ENCODE results near the gene CDKL5.

DNA sequence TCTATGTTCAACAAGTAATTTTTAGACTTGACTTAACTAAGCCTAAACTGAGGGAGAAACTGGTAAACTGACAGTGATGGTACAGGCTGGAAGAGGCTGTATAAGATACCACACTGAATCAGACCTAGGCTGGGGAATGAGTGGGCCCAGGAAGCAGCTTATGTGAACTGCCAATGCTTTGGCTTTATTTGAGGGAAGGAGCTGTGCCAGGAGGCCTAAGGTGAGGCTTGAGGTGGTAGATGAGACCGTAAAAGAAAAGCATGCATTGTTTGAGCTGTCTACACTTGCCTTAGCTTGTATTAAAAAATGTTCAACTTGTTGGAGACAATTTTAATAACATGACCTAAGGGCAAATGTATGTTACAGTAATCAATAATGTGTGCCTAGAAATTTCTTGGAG, 150.3 kb downstream of the CDKL5 start:
- TF ChIP-seq, protein P1, sequence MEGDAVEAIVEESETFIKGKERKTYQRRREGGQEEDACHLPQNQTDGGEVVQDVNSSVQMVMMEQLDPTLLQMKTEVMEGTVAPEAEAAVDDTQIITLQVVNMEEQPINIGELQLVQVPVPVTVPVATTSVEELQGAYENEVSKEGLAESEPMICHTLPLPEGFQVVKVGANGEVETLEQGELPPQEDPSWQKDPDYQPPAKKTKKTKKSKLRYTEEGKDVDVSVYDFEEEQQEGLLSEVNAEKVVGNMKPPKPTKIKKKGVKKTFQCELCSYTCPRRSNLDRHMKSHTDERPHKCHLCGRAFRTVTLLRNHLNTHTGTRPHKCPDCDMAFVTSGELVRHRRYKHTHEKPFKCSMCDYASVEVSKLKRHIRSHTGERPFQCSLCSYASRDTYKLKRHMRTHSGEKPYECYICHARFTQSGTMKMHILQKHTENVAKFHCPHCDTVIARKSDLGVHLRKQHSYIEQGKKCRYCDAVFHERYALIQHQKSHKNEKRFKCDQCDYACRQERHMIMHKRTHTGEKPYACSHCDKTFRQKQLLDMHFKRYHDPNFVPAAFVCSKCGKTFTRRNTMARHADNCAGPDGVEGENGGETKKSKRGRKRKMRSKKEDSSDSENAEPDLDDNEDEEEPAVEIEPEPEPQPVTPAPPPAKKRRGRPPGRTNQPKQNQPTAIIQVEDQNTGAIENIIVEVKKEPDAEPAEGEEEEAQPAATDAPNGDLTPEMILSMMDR (IDR thresholded peaks at IDR 0.05; ENCODE audit: low read depth, low read length): no peak
- TF ChIP-seq EZH2phosphoT487 (IDR thresholded peaks at IDR 0.05; ENCODE audit: low read depth): no peak

Data from OCI-LY3 (cell line).